Liver (tissue), 9 donors: ENCODE measurements around the gene MYL10. TPM values are rescaled to one million over a fixed set of nuclear protein-coding genes. Genes with fewer than 3 reads are reported as not detected.

Experiments
- DNase-seq: peaks from one replicate; pipeline ENCODE4 v3.0.0-alpha.2; 2017; ENCODE audit warnings: low spot score
- H3K27ac ChIP-seq, 2 donors: one replicate each; pipeline ENCODE4 v1.7.0; 2013; ENCODE audit warnings: inconsistent platforms in 2 of 2, low read length in 2 of 2, control low read depth in 1 of 2, low read depth in 1 of 2, mild to moderate bottlenecking in 1 of 2
- H3K27me3 ChIP-seq, 4 donors: one replicate each; pipeline versions ENCODE4 v1.6.1 to v1.7.0; 2013; ENCODE audit warnings: low read length in 3 of 4, inconsistent platforms in 1 of 4, mild to moderate bottlenecking in 1 of 4, moderate library complexity in 1 of 4; ENCODE audit not compliant: control insufficient read depth in 4 of 4, insufficient read depth in 4 of 4
- H3K36me3 ChIP-seq, 4 donors: one replicate each; pipeline versions ENCODE4 v1.6.1 to v1.7.0; 2013; ENCODE audit warnings: low read length in 3 of 4, mild to moderate bottlenecking in 3 of 4, low read depth in 1 of 4, moderate library complexity in 1 of 4; ENCODE audit not compliant: control insufficient read depth in 4 of 4, insufficient read depth in 3 of 4
- H3K4me1 ChIP-seq, 4 donors: one replicate each; pipeline versions ENCODE4 v1.6.1 to v1.7.0; 2013; ENCODE audit warnings: low read length in 3 of 4, mild to moderate bottlenecking in 3 of 4, moderate library complexity in 1 of 4; ENCODE audit not compliant: control insufficient read depth in 4 of 4, insufficient read depth in 4 of 4
- H3K4me3 ChIP-seq, 3 donors: one replicate each; pipeline versions ENCODE4 v1.6.1 to v1.7.0; 2013; ENCODE audit warnings: low read length in 3 of 3, control low read depth in 1 of 3, low read depth in 1 of 3, mild to moderate bottlenecking in 1 of 3
- H3K9ac ChIP-seq, 2 donors: one replicate each; pipeline ENCODE4 v1.7.0; 2013; ENCODE audit warnings: low read length in 2 of 2, mild to moderate bottlenecking in 2 of 2, moderate library complexity in 2 of 2, control low read depth in 1 of 2, low read depth in 1 of 2
- H3K9me3 ChIP-seq, 4 donors: one replicate each; pipeline versions ENCODE4 v1.6.1 to v1.7.0; 2013; ENCODE audit warnings: low read length in 3 of 4; ENCODE audit not compliant: control insufficient read depth in 4 of 4
- EGR1 ChIP-seq, 2 donors: IDR thresholded peaks; 2 replicates each; pipeline ENCODE4 v1.6.1; 2016 to 2018; ENCODE audit warnings: antibody characterized with exemption in 2 of 2, low read depth in 2 of 2
- FOXA1 ChIP-seq: IDR thresholded peaks from 2 replicates; pipeline ENCODE4 v1.6.1; 2016; ENCODE audit warnings: antibody characterized with exemption
- FOXA2 ChIP-seq: IDR thresholded peaks from 2 replicates; pipeline ENCODE4 v1.6.1; 2016; ENCODE audit warnings: antibody characterized with exemption
- GABPA ChIP-seq, 2 donors: IDR thresholded peaks in 1 of 2; conservative IDR thresholded peaks in 1 of 2; 2 replicates each; pipeline ENCODE4 v1.6.1; 2016; ENCODE audit warnings: antibody characterized with exemption in 2 of 2, mild to moderate bottlenecking in 1 of 2, moderate library complexity in 1 of 2
- HNF4A ChIP-seq, 2 donors: conservative IDR thresholded peaks; 2 replicates each; pipeline ENCODE4 v1.6.1; 2016; ENCODE audit warnings: antibody characterized with exemption in 2 of 2, mild to moderate bottlenecking in 2 of 2
- HNF4G ChIP-seq: IDR thresholded peaks from 2 replicates; pipeline ENCODE4 v1.6.1; 2016; ENCODE audit warnings: antibody characterized with exemption
- JUND ChIP-seq, 2 donors: IDR thresholded peaks; 2 replicates each; pipeline ENCODE4 v1.6.1; 2016; ENCODE audit warnings: antibody characterized with exemption in 2 of 2
- NR2F2 ChIP-seq: IDR thresholded peaks from 2 replicates; pipeline ENCODE4 v1.6.1; 2016; ENCODE audit warnings: antibody characterized with exemption
- RAD21 ChIP-seq, 2 donors: IDR thresholded peaks; 2 replicates each; pipeline ENCODE4 v1.6.1; 2016; ENCODE audit warnings: antibody characterized with exemption in 2 of 2, mild to moderate bottlenecking in 2 of 2
- RXRA ChIP-seq, 2 donors: IDR thresholded peaks; 2 replicates each; pipeline ENCODE4 v1.6.1; 2017 to 2018; ENCODE audit warnings: antibody characterized with exemption in 2 of 2, mild to moderate bottlenecking in 1 of 2
- YY1 ChIP-seq: IDR thresholded peaks from 2 replicates; pipeline ENCODE4 v1.6.1; 2016; ENCODE audit warnings: antibody characterized with exemption, mild to moderate bottlenecking
- WGBS: extraction: QIAGEN DNeasy Blood & Tissue Kit; methylation state at CpG from one replicate; pipeline ENCODE4 v1.1.7; 2013; 5-methylcytosine and 5-hydroxymethylcytosine counted together
- polyA plus RNA-seq, 2 donors: library from polyadenylated mRNA; stranded (reverse) in 1 of 2; unstranded in 1 of 2; fragments of 200-250 nt in 1 of 2; fragments of >200 nt in 1 of 2; fragmentation: Nextera tagmentation in 1 of 2; extraction: Ambion mirVana in 1 of 2; gene quantifications; one replicate each; pipeline versions ENCODE4 v1.2.1 to v1.2.3, GENCODE V29; 2013 to 2015
- total RNA-seq, 2 donors: library from RNA; depleted of rRNA; stranded (reverse); fragments of >200 nt; gene quantifications; one replicate each; pipeline ENCODE4 v1.2.3, GENCODE V29; 2014
- TF ChIP-seq, protein P1 (sequence below): fragments of 150-350 bp; IDR thresholded peaks from 2 replicates; pipeline ENCODE4 v1.5.1; 2017; ENCODE audit warnings: improper control_type of control experiment, low read depth, low read length; ENCODE audit not compliant: missing input control
- TF ChIP-seq, protein P2 (sequence below): IDR thresholded peaks from 2 replicates; pipeline ENCODE4 v1.6.1; 2016; ENCODE audit warnings: antibody characterized with exemption
- donor health status: healthy.
- donor health status: healthy.
- donor health status: healthy.
- donor health status: healthy.
- donor health status: healthy.

MYL10 gene
- total and polyA plus RNA-seq, 4 donors: not detected

DNA sequence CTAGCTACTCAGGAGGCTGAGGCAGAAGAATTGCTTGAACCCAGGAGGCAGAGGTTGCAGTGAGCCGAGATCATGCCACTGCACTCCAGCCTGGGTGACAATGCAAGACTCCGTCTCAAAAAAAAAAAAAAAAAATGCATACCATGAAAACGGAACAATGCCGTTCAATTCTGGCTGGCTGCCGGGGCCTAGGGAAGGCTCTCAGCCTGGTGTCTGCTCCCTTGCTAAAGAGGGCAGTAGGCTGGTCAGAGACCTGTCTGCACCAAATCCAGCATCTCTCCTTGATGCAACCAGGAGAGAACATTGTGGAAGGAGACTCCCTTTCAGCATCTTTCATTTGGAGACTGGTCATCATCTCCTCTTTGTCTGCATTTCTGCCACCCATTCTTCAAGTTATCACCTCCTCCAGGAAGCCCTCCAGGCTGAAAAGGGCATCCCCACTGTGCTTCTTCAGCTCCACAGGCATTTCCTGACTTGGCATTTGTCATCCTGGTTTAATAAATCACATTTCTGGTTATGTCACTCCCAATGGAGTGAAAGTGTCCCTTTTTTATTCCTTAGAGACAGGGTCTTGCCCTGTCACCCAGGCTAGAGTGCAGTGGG lies 24.7 kb downstream of the MYL10 start:
- Histone ChIP-seq H3K9me3 (no peaks in the 10 kb centered on the region), H3K4me3 (no peak overlapping the region), H3K36me3 (no peaks in the 10 kb centered on the region), H3K9ac (no peak overlapping the region), H3K27me3 (no peaks in the 10 kb centered on the region), H3K4me1 (peaks cover 0 to 3% (median under 1%) of the 10 kb centered on the region in 4 donors), H3K27ac (no peak overlapping the region)
- WGBS: 81% methylated on average over 5 of the region's 5 CpGs
- DNase-seq: no peak
- TF ChIP-seq YY1 (no peak), JUND (IDR thresholded peaks at IDR 0.05) (no peak), RAD21 (IDR thresholded peaks at IDR 0.05) (no peak), HNF4A (conservative IDR thresholded peaks at IDR 0.05) (no peak), FOXA1 (no peak), NR2F2 (no peak)

DNA sequence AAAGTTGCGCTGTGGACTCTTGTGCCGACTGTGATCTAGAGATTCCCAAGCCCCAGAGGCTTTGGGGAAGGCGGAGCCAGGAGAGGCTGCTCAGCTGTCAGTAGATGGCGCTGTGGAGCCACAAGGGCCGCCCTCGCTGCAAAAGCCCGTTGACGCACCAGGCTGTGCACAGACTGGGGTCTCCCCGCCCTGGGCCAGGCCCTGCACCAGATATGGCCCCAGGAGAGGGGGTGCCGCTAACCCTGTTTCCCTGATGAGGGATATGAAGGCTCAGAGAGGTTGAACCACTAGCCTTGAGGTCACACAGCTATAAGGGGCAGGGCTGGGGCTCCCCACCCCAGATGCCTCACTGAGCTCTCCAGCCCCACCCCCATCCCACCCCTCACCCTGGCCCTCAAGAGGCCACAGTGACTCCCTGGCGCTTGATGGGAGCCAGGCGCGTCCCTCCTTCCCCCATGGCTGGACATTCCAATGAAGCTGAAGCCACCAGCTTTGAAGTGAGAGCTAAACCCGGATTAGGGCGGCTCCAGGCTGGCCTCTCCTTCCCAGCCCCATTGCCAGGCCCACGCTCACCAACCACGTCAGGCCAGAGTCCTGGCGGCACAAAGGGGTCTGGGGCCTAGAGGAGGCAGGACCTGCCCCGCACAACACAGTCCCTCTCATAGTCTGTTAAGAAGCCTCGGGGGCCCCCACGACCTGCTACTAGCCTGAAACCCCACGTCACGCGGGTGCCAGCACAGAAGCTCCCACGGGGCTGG lies 26.4 kb downstream of the MYL10 start:
- DNase-seq: peak; percentile 77
- Histone ChIP-seq H3K4me1 (peaks cover 0 to 3% (median under 1%) of the 10 kb centered on the region in 4 donors), H3K36me3 (no peaks in the 10 kb centered on the region), H3K4me3 (no peak overlapping the region), H3K9me3 (no peaks in the 10 kb centered on the region), H3K27ac (no peak overlapping the region), H3K9ac (no peak overlapping the region), H3K27me3 (no peaks in the 10 kb centered on the region)
- TF ChIP-seq, protein P1, sequence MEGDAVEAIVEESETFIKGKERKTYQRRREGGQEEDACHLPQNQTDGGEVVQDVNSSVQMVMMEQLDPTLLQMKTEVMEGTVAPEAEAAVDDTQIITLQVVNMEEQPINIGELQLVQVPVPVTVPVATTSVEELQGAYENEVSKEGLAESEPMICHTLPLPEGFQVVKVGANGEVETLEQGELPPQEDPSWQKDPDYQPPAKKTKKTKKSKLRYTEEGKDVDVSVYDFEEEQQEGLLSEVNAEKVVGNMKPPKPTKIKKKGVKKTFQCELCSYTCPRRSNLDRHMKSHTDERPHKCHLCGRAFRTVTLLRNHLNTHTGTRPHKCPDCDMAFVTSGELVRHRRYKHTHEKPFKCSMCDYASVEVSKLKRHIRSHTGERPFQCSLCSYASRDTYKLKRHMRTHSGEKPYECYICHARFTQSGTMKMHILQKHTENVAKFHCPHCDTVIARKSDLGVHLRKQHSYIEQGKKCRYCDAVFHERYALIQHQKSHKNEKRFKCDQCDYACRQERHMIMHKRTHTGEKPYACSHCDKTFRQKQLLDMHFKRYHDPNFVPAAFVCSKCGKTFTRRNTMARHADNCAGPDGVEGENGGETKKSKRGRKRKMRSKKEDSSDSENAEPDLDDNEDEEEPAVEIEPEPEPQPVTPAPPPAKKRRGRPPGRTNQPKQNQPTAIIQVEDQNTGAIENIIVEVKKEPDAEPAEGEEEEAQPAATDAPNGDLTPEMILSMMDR: peak; percentile 81
- TF ChIP-seq FOXA2: no peak
- peak; percentile 81 to 84 for TF ChIP-seq RAD21 (IDR thresholded peaks at IDR 0.05)
- 51% methylated on average over 25 of the region's 25 CpGs for WGBS

DNA sequence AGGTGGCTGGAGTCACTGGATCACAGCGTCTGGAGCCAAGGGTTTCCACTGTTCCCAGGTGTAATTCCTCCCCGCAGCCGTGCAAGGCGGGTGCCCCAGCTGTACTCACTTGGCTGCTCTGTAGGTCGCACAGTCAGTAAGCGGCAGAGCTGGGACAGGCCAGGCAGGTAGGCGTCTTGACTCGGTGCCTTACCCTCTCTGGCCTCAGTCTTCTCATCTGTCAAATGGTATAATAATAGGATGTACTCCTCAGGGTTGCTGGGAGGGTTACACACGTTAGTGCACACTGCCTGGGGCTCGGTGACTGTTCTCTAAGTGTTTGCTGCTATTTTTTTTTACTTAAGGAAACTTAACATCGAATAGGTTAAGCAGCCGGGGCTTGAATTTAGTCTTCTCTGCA lies 27.0 kb downstream of the MYL10 start:
- Histone ChIP-seq H3K4me1 (peaks cover 0 to 3% (median under 1%) of the 10 kb centered on the region in 4 donors), H3K27ac (no peak overlapping the region), H3K9ac (no peak overlapping the region), H3K36me3 (no peaks in the 10 kb centered on the region), H3K9me3 (no peaks in the 10 kb centered on the region), H3K4me3 (no peak overlapping the region), H3K27me3 (no peaks in the 10 kb centered on the region)
- TF ChIP-seq, protein P2, sequence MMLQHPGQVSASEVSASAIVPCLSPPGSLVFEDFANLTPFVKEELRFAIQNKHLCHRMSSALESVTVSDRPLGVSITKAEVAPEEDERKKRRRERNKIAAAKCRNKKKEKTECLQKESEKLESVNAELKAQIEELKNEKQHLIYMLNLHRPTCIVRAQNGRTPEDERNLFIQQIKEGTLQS: no peak
- TF ChIP-seq HNF4G (no peak), FOXA1 (no peak), YY1 (no peak), EGR1 (IDR thresholded peaks at IDR 0.05; ENCODE audit: low read depth in 2 of 2) (no peak), RXRA (IDR thresholded peaks at IDR 0.05) (no peak), NR2F2 (no peak), GABPA (IDR thresholded peaks at IDR 0.05 in 1 of 2, conservative IDR thresholded peaks at IDR 0.05 in 1 of 2) (no peak), RAD21 (IDR thresholded peaks at IDR 0.05) (no peak)
- no peak for DNase-seq
- 61% methylated on average over 12 of the region's 12 CpGs for WGBS
